Dermis microvascular lymphatic vessel endothelial cell (primary cell): ENCODE measurements around the gene B3GALT5. TPM values are rescaled to one million over a fixed set of nuclear protein-coding genes. Genes with fewer than 3 reads are reported as not detected.

Experiments
- DNase-seq, 2 donors: peaks; one replicate each; pipeline versions ENCODE4 v3.0.0 to v3.0.0-alpha.2; 2010; ENCODE audit warnings: low read depth in 2 of 2
- total RNA-seq: library from RNA; depleted of rRNA; stranded (reverse); fragments of >200 nt; gene quantifications from 2 replicates; pipeline ENCODE4 v1.2.1, GENCODE V29; 2014

The B3GALT5 gene
- total RNA-seq, 1 donor from 2014 or later = not detected

GRCh38 chr21:39645331-39645730 lies 32.6 kb downstream of the B3GALT5 start:
- no peak for DNase-seq

GRCh38 chr21:39647476-39647875 lies 34.7 kb downstream of the B3GALT5 start:
- DNase-seq = no peak

GRCh38 chr21:39648879-39649278 lies 36.1 kb downstream of the B3GALT5 start:
- no peak for DNase-seq

DNA sequence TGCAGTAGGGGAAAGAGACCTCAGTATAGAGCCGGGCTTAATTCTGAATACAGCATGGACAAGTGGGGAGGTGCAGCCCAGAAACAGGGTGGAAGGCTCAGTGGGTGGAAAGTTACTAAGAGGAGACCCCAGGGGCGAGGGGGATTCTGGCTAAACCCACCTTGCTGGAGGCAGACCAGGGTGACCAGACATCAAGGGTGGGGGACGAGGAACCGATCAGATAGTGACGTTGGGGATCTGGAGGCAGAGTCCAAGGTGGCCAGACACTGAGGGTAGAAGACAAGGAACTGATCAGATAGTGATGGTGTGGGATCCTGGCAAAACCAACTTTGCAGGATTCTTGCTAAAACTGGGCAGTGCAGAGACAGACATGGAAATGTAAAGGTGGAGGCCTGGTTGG lies 36.8 kb downstream of the B3GALT5 start:
- no peak for DNase-seq

- no peak for DNase-seq
Measured at GRCh38 chr21:39650306-39650705, 37.6 kb downstream of the B3GALT5 start.

DNA sequence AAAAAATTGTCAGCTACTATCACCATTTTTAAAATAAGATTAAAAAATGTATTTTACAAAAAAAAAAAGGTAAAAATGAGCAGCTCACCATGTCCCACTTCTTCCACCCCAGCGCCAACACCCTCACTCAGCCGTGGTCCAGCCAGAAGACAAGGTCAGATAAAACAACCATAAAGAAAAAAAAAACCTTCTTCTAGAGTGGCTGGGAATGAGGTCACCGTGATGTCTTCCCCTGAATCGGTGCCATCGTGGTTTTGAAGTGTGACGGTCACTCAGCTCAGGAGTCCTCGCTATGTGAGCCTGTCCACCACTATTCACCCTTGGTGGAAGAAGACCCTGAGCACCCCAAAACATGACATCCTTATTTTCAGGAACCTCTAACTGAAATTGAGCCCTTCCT lies 38.1 kb downstream of the B3GALT5 start:
- no peak for DNase-seq

DNA sequence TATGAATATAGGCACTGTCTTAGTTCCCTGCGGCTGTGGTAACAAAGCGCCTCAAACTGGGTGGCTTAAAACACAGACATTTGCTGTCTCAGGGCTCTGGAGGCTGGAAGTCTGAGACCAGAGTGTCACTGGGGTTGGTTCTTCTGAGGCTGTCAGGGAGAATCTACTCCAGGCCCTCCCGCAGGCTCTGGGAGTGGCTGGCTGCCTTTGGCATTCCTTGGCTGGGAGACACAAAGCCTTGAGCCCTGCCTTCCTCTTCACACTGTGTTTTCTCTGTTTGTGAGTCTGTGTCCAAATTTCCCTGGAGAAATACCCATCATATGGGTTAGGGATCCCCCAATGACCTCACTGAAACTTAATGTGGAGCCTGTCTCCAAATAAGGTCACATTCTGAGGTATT lies 38.5 kb downstream of the B3GALT5 start:
- DNase-seq = no peak

DNA sequence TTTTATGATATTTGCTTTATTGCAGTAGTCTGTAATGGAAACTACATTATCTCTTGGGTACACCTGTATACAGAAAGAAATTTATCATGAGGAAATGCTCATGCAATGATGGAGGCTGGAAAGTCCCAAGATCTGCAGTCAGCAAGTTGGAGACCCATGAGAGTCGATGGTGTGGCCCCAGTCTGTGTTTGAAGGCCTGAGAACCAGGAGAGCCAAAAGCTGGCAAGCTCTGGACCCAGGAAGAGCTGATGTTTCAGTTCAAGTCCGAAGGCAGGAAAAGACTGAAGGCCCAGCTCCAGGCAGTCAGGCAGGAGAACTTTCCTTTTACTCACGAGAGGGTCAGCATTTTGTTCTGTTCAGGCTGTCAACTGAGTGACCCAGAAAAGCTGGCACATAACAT lies 42.2 kb downstream of the B3GALT5 start:
- no peak for DNase-seq

DNA sequence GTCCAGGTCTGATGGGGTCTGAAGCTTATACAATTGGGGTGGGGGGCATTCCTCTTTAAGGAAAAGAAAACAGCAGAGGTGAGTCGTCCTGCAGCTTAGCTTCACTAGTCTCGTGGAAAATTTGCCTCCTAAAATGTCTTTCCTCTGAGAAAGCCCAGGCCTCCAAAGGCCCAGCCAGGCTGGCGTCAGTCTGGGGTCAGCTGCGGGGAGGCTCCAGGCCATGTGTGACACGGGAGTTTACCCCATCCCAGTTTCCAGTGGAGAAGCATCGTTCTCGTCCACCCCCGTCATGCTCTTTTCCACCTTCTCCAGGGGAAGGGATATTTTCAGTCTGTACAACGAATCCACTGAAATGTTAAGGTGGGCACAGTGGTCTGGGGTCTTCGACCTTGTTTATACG lies 42.8 kb downstream of the B3GALT5 start:
- DNase-seq = no peak

DNA sequence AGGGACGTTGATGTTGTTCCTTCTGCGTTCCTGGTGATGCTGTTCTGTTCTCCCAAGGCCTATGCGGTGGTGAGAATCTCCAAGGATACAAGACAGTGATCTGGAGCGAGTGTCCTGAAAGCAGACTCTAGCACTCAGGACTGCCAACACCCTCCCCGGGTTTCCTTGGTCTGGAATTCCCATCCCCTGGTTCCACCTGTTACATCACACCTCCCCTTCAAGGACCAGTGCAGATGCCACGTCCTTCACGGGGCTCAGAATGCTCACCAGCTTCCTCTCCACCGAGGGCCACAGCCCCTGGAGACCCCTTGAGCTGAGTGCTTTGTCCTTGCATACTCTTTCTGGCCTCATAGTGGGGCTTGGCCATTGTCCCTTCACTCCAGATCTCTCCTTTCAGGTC lies 43.5 kb downstream of the B3GALT5 start:
- DNase-seq = no peak

DNA sequence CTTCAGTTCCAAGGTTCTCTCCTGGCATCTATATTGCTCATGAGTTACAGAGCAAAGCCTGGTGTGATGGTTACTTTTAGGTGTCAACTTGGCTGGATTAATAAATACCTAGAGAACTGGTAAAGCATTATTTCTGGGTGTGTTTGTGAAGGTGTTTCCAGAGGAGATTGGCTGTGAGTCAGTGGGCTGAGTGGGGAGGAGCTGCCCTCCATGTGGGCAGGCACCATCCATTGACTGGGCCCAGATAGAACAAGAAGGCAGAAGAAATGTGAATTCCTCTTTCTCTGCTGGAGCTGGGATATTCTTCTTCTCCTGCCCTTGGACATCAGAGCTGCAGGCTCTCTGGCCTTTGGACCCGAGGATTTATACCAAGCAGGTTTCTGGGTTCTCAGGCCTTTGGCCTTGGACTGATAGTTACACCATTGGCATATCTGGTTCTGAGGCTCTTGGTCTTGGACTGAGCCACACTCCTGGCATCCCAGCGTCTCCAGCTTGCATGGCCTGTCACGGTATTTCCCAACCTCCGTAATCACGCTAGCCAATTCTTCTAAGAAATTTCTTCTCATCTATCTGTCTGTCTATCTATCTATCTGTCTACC lies 44.5 kb downstream of the B3GALT5 start:
- DNase-seq = no peak

- no peak for DNase-seq
Measured at GRCh38 chr21:39658066-39658465, 45.3 kb downstream of the B3GALT5 start.

- DNase-seq = no peak
Measured at GRCh38 chr21:39659070-39659815, 46.5 kb downstream of the B3GALT5 start.

- DNase-seq = no peak
Measured at GRCh38 chr21:39660191-39660980, 47.6 kb downstream of the B3GALT5 start.

DNA sequence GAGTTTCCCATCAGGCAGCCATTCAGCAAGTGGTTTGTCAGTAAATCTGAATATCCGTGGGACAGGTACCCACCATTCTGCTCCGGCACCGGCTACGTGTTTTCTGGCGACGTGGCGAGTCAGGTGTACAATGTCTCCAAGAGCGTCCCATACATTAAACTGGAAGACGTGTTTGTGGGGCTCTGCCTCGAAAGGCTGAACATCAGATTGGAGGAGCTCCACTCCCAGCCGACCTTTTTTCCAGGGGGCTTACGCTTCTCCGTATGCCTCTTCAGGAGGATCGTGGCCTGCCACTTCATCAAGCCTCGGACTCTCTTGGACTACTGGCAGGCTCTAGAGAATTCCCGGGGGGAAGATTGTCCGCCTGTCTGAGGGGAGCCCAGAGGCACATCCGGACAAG lies 48.4 kb downstream of the B3GALT5 start:
- DNase-seq = no peak

- DNase-seq = no peak
Measured at GRCh38 chr21:39661740-39662139, 49.0 kb downstream of the B3GALT5 start.

DNA sequence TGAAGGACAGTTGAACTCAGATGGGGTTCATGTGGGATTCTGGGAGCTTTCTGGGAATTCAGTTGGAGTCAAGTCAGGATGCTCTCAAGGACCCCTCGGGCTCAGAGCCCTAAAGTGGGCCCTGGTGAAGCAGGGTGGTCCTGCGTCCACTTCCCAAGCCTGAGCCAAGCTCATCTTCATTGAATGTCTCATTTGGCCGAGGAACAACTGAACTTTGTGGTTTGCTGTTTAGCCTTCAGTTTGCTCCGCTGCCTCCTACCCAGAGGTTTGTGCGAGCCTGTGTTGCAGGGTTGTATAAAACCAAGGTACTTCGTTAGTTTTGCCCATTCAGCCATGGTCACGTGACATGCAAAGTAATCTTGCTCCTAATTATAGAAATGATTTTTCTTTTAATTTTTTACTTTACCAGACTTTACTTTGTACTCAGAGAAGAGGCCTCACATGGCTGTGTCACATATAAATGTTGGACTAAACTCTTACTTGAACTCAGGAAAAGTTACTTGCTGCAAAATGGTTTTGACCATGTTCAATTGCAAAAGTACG lies 49.7 kb downstream of the B3GALT5 start:
- no peak for DNase-seq

DNA sequence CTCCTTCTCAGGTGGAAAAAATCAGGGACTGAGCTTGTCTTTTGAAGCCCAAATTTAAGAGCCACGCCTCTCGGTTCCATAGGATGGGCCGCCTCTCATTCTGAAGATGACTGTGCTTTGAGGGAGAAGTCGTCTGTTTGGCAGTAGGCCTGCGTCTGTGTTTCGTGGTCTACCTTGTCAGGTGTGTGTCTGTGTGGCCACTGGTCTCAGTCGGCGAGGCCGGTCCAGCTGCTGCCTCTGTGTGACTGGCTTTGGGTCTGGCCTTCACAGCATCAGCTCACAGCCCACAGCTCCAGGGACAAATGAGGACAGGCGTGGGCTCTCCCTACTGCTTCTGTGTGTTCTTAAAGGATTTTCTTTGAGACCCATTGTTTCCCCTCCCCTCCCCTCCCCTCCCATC lies 50.3 kb downstream of the B3GALT5 start:
- DNase-seq = no peak

DNA sequence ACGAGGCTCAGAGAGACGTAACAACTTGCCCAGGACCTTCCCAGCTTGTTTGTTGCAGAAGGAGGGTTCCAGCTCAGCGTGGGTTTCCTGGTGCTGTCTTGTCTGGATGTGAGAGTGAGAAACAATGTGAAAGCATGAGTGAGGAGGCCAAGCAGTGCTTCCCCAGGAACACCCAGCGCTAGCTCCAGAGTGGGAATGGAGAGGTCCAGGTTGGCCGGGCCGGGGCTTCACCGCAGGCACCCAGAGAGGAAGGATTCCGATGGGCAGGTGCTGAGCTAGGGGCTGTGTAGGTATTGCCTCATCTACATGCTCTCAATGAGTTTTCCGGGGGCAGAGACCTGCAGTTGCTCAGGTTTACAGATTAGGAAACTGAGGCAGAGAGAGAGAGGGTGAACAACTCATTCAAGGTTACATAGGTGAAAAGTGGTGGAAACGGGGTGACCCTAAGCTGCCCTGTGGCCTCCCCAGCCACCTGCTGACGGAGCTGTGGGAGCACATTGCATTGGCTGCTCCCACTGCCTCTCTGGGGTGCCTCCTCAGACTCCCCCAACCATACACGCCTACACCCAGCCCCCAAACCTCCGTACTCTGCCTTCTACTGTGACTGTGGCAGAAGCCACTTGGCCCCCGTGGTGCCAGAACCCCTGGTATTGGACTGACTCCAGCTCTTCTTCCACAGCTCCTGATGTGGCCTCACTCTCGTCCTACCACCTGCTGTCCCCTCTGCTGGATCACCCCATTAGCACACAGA lies 51.2 kb downstream of the B3GALT5 start:
- DNase-seq = no peak

DNA sequence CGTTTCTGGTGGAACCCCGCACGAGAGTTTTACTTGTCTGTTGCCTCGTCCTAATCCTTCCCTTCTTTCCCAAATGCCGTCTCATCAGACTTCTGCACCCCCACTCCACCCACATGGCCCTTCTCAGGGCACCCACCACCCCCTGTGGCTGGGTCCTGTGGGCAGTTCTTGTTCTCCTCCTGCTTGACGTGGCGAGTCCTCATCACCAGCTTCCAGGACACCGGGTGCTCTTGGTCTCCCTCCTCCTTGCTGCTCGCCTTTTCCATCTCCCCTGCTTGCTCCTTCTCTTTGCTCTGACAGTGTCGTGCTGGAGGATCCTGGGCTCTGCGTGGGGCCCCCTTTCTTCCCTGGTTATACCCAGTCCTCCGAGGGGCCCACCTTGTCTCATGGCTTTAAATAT lies 51.8 kb downstream of the B3GALT5 start:
- DNase-seq = no peak

DNA sequence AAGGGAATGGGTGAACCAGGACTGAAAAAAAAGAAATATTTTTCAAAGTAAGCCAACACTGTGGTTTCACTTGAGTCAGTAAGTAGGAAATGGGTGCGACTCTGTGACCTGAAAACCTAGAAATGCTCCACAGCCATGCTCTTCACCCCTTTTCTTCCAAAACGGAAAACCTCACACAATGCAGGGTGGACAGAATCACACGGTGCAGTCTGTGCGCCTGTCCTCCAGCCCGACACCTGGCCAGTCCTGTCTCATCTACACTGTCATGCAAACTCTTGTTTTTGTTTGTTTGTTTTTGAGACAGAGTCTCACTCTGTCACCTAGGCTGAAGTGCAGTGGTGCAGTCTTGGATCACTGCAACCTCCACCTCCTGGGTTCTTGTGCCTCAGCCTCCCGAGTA lies 53.3 kb downstream of the B3GALT5 start:
- DNase-seq = no peak
